ENCODE measurements around the gene CXorf58. TPM values are rescaled to one million over a fixed set of nuclear protein-coding genes. Genes with fewer than 3 reads are reported as not detected.

The CXorf58 gene
- total RNA-seq, 1 donor from 2014 or later, result 0.13 TPM

DNA sequence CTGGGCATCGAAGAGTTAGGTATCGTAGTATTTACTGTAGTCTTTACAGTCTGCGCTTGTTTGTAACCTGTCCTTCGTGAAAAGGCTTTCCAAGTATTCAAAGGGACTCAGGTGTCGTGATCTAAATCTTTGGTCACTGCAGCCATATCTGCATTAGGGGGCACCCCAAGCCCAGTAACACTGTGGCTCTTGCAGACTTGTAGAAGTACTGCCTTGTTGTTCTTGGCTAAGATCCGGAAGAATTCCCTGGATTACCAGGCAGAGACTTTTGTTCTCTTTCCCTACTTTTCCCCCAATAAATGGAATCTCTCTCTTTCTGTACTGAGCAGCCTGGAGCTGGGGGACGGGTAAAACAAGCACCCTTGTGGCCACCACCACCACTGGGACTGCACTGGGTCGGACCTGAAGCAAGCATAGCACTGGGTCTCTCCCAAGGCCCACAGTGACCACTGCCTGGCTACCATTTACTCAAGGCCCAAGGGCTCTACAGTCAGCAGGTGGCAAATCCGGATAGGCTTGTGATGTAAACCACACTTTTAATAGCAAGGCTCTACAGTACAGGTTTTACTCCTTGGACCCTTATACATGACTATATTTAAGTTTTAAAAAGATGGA is 12.0 kb downstream of the CXorf58 start:
- TF ChIP-seq, protein P1, sequence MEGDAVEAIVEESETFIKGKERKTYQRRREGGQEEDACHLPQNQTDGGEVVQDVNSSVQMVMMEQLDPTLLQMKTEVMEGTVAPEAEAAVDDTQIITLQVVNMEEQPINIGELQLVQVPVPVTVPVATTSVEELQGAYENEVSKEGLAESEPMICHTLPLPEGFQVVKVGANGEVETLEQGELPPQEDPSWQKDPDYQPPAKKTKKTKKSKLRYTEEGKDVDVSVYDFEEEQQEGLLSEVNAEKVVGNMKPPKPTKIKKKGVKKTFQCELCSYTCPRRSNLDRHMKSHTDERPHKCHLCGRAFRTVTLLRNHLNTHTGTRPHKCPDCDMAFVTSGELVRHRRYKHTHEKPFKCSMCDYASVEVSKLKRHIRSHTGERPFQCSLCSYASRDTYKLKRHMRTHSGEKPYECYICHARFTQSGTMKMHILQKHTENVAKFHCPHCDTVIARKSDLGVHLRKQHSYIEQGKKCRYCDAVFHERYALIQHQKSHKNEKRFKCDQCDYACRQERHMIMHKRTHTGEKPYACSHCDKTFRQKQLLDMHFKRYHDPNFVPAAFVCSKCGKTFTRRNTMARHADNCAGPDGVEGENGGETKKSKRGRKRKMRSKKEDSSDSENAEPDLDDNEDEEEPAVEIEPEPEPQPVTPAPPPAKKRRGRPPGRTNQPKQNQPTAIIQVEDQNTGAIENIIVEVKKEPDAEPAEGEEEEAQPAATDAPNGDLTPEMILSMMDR (IDR thresholded peaks at IDR 0.05; ENCODE audit: unreplicated experiment), result no peak
- peaks cover 19% of the 10 kb centered on the region for H3K9me3 Mint-ChIP-seq
- no peak for DNase-seq (ENCODE audit: low spot score in 2 of 2, unreplicated experiment in 2 of 2)
- H3K4me3 Mint-ChIP-seq, result no peak overlapping the region
- H3K36me3 Mint-ChIP-seq, result no peaks in the 10 kb centered on the region
- no peak overlapping the region for H3K27ac Mint-ChIP-seq
- H3K4me1 Mint-ChIP-seq, result no peaks in the 10 kb centered on the region
- no peaks in the 10 kb centered on the region for H3K27me3 Mint-ChIP-seq (ENCODE audit: low read depth)

GRCh38 chrX:23926015-23926414 is 18.2 kb downstream of the CXorf58 start:
- Mint-ChIP-seq H3K36me3 (no peaks in the 10 kb centered on the region), H3K9me3 (no peaks in the 10 kb centered on the region), H3K4me1 (peaks cover 4% of the 10 kb centered on the region), H3K27ac (no peak overlapping the region), H3K4me3 (no peak overlapping the region), H3K27me3 (ENCODE audit: low read depth) (no peaks in the 10 kb centered on the region)
- TF ChIP-seq, protein P1 (IDR thresholded peaks at IDR 0.05; ENCODE audit: unreplicated experiment), result no peak
- no peak for DNase-seq (ENCODE audit: low spot score in 2 of 2, unreplicated experiment in 2 of 2)

- H3K9me3 Mint-ChIP-seq, result no peaks in the 10 kb centered on the region
- H3K4me3 Mint-ChIP-seq, result no peak overlapping the region
- H3K4me1 Mint-ChIP-seq, result peaks cover 12% of the 10 kb centered on the region
- TF ChIP-seq, protein P1 (IDR thresholded peaks at IDR 0.05; ENCODE audit: unreplicated experiment), result no peak
- no peaks in the 10 kb centered on the region for H3K27me3 Mint-ChIP-seq (ENCODE audit: low read depth)
- DNase-seq (ENCODE audit: low spot score in 2 of 2, unreplicated experiment in 2 of 2), result no peak
- H3K27ac Mint-ChIP-seq, result no peak overlapping the region
- H3K36me3 Mint-ChIP-seq, result no peaks in the 10 kb centered on the region
These were observed 23.2 kb downstream of the CXorf58 start for GRCh38 chrX:23930894-23931604.

DNA sequence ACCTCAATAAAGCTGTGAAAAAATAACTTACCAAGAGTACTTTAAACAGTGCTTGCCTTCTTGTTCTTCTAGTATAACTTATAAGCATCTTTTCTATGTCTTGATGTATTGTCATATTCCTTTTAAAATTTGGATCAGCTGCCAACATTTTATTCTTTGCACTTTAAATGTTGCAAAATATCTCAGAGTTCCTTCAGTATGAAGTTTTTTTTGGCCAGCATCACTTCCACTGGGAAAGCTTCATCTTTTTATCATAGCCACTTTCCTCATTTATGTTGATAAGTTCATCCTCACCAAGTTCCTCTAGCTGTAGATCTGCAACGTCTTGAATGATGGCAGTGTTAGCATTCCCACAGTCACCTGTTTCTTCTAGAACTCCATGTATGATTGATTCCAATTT is 24.2 kb downstream of the CXorf58 start:
- Mint-ChIP-seq H3K4me3 (no peak overlapping the region), H3K27me3 (ENCODE audit: low read depth) (no peaks in the 10 kb centered on the region), H3K27ac (peak overlapping the region; percentile 17), H3K9me3 (no peaks in the 10 kb centered on the region), H3K4me1 (peaks cover 14% of the 10 kb centered on the region), H3K36me3 (no peaks in the 10 kb centered on the region)
- no peak for DNase-seq (ENCODE audit: low spot score in 2 of 2, unreplicated experiment in 2 of 2)
- TF ChIP-seq, protein P1 (IDR thresholded peaks at IDR 0.05; ENCODE audit: unreplicated experiment), result no peak

- peaks cover 16% of the 10 kb centered on the region for H3K4me1 Mint-ChIP-seq
- H3K27me3 Mint-ChIP-seq (ENCODE audit: low read depth), result no peaks in the 10 kb centered on the region
- no peaks in the 10 kb centered on the region for H3K9me3 Mint-ChIP-seq
- H3K27ac Mint-ChIP-seq, result no peak overlapping the region
- no peak for DNase-seq (ENCODE audit: low spot score in 2 of 2, unreplicated experiment in 2 of 2)
- H3K36me3 Mint-ChIP-seq, result no peaks in the 10 kb centered on the region
- TF ChIP-seq, protein P1 (IDR thresholded peaks at IDR 0.05; ENCODE audit: unreplicated experiment), result no peak
- H3K4me3 Mint-ChIP-seq, result no peak overlapping the region
These were observed 27.3 kb downstream of the CXorf58 start for GRCh38 chrX:23935106-23935505.
